Lower lobe of right lung (tissue), 2 donors: ENCODE results near the gene CDK6. TPM values are rescaled to one million over a fixed set of nuclear protein-coding genes. Genes with fewer than 3 reads are reported as not detected.
"Not testable (repeated sequence)": the region's sequence is repeated elsewhere in the genome, so short reads cannot be mapped to it uniquely, and the experiment has no call there.

Source experiments
- ATAC-seq, 2 donors: fragments of 200-7000 bp; cut with Tn5 transposase; one replicate each; pipeline ENCODE4 v1.9.1; 2020 to 2022; ENCODE audit warnings: mild to moderate bottlenecking in 2 of 2, moderate library complexity in 2 of 2
- DNase-seq: peaks from one replicate; pipeline ENCODE4 v3.0.0-alpha.2; 2020
- H3K27ac ChIP-seq: fragments of 200-600 bp; one replicate; pipeline ENCODE4 v1.8.0; 2022
- H3K27me3 ChIP-seq: fragments of 200-600 bp; one replicate; pipeline ENCODE4 v1.8.0; 2022; ENCODE audit warnings: low read depth
- H3K36me3 ChIP-seq: fragments of 200-600 bp; one replicate; pipeline ENCODE4 v1.8.0; 2022; ENCODE audit warnings: mild to moderate bottlenecking
- H3K4me1 ChIP-seq: fragments of 200-600 bp; one replicate; pipeline ENCODE4 v1.8.0; 2022
- H3K4me3 ChIP-seq: fragments of 200-600 bp; one replicate; pipeline ENCODE4 v1.8.0; 2022; ENCODE audit warnings: mild to moderate bottlenecking
- H3K9me3 ChIP-seq: fragments of 200-600 bp; one replicate; pipeline ENCODE4 v1.8.0; 2022
- CTCF ChIP-seq: fragments of 200-600 bp; IDR thresholded peaks from one replicate; pipeline ENCODE4 v1.8.0; 2022; ENCODE audit warnings: antibody characterized with exemption, mild to moderate bottlenecking
- intact Hi-C: fragments of 100-400 bp; cut with DNase I; formaldehyde crosslinking; loops from one replicate; pipeline ENCODE4 v1.11.0; 2022
- total RNA-seq: library from RNA; stranded (reverse); fragmentation: NEBNext Ultra II Directional; extraction: Animal tissue kit (Norgen Biotek cat#: 25700); gene quantifications from one replicate; pipeline ENCODE4 v1.2.1, GENCODE V29; 2021
- donor health status: DM: no; HTN: yes; CAD: no; lungs with severe emphysema.

CDK6 gene
- total RNA-seq, 1 donor from 2014 or later = 21.7 TPM

- ATAC-seq (no peak), DNase-seq (no peak)
- Histone ChIP-seq H3K4me3 (no peak overlapping the region), H3K4me1 (no peaks in the 10 kb centered on the region), H3K36me3 (no peaks in the 10 kb centered on the region), H3K9me3 (no peaks in the 10 kb centered on the region), H3K27me3 (no peaks in the 10 kb centered on the region), H3K27ac (no peak overlapping the region)
- TF ChIP-seq CTCF = no peak
- intact Hi-C loops = no loop called here
Measured at GRCh38 chr7:92872701-92873100, 36.3 kb upstream of the CDK6 start.

- no peak for DNase-seq
- no peaks in the 10 kb centered on the region for H3K36me3 ChIP-seq
- no peaks in the 10 kb centered on the region for H3K9me3 ChIP-seq
- H3K4me3 ChIP-seq = no peak overlapping the region
- ATAC-seq = no peak
- intact Hi-C loops = no loop called here
- no peak for TF ChIP-seq CTCF
- H3K27me3 ChIP-seq = no peaks in the 10 kb centered on the region
- H3K4me1 ChIP-seq = no peaks in the 10 kb centered on the region
- no peak overlapping the region for H3K27ac ChIP-seq
Measured at GRCh38 chr7:92868683-92869293, 32.4 kb upstream of the CDK6 start.

- H3K4me3 ChIP-seq, H3K27ac ChIP-seq, H3K27me3 ChIP-seq, H3K9me3 ChIP-seq, H3K36me3 ChIP-seq, H3K4me1 ChIP-seq, DNase-seq, intact Hi-C loops, ATAC-seq: not testable (repeated sequence)
Measured at GRCh38 chr7:92864169-92864568, 27.8 kb upstream of the CDK6 start.

GRCh38 chr7:92856436-92856835 is 20.1 kb upstream of the CDK6 start:
- no peaks in the 10 kb centered on the region for H3K36me3 ChIP-seq
- no peak overlapping the region for H3K27ac ChIP-seq
- no peaks in the 10 kb centered on the region for H3K4me1 ChIP-seq
- intact Hi-C loops = no loop called here
- no peaks in the 10 kb centered on the region for H3K27me3 ChIP-seq
- H3K9me3 ChIP-seq = no peaks in the 10 kb centered on the region
- no peak for TF ChIP-seq CTCF
- ATAC-seq (no peak), DNase-seq (no peak)
- H3K4me3 ChIP-seq = no peak overlapping the region

- no peaks in the 10 kb centered on the region for H3K4me1 ChIP-seq
- TF ChIP-seq CTCF = no peak
- H3K4me3 ChIP-seq = no peak overlapping the region
- H3K27ac ChIP-seq = no peak overlapping the region
- no peaks in the 10 kb centered on the region for H3K36me3 ChIP-seq
- H3K27me3 ChIP-seq = no peaks in the 10 kb centered on the region
- intact Hi-C loops = no loop called here
- no peaks in the 10 kb centered on the region for H3K9me3 ChIP-seq
- DNase-seq (no peak), ATAC-seq (no peak)
Measured at GRCh38 chr7:92854501-92855238, 18.3 kb upstream of the CDK6 start.

GRCh38 chr7:92851732-92852131 is 15.4 kb upstream of the CDK6 start:
- no peak for ATAC-seq

More at GRCh38 chr7:92851732-92852131, 15.4 kb upstream of the CDK6 start:
- Histone ChIP-seq H3K4me3 (no peak overlapping the region), H3K4me1 (no peaks in the 10 kb centered on the region), H3K36me3 (no peaks in the 10 kb centered on the region), H3K9me3 (no peaks in the 10 kb centered on the region), H3K27ac (no peak overlapping the region), H3K27me3 (no peaks in the 10 kb centered on the region)
- no peak for DNase-seq
- intact Hi-C loops = no loop called here
- TF ChIP-seq CTCF = no peak
